NCI-H82 treated with DMSO at 0.1 percent for 48 hours (cell line): ENCODE results near the gene DPYD.
A peak's percentile ranks its signal among the peaks of the same experiment; 100 is the strongest.

ENCODE experiments used
- DNase-seq: peaks from one replicate; lab custom pipeline; 2025; ENCODE audit not compliant: unreplicated experiment; lab: John Stamatoyannopoulos, UW

The DPYD gene

DNA sequence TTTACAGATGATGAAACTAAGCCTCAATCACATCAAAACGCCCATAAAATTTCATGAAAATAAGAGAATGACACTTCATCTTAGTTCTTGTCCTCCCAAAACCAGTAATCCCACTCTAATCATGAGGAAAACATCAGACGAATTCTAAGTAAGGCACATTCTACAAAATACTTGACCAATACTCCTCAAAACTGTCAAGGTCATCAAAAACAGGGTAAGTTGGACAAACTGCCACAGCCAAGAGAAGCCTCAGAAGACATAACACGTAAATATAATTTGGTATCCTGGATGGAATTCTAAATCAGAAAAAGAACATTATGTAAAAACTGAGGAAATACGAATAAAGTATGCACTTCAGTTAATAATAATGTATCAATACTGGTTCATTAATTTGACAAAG, 128.2 kb downstream of the DPYD start:
- no peak for DNase-seq

DNA sequence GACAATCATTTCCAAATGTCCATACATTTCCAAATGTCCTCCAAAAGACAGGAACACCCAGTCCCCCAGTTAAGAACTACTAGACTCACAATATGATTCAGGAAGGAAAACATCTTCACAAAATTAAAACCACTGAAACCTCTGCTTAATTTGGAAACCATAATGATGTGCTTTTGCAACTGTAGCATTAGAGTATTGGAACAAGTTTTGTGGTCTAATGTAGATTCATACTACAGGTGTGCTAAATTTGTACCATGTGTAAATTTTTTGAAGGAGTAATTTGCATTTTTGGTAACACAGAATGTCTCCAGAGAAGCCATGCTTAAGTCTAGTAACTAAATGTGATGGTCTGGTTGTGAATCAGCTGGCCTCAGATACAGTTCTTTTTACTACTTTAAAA, 129.6 kb downstream of the DPYD start:
- no peak for DNase-seq

DNA sequence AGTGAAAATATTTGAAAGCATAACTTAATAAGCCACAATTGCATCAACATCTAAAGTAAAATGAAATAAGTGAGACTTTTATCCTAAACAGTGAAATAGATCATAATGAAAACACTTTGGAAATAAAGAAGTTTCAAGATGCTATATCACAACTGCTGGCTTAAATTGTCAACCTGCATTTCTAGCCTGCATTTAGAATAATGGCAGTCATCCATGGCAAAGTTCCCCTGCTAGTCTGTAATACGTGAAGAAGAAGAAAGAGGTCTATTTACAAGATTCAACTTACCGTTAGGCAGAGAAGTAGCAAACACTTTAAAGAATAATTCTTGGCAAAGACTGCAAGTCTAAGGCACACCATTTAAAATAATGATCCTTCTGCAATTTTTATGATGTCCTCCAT, 133.6 kb downstream of the DPYD start:
- DNase-seq, result no peak

DNA sequence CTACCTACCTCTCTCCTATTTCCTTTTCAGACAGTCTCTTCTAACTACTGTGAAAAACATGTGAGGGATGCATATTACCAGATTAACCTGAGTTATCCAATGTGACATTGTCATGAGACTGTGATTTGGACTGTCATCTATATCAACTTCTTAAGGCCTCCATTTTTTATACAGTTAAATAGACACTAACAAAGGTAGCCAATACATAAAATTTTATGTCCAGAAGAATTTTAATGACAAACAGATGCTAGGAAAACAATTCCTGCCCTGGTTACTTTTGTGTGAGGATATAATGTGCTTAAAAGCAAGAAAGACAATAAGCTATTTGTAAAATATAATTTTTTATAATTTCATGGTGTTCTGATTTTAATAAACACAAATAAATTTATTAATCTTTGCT, 136.2 kb downstream of the DPYD start:
- no peak for DNase-seq

DNA sequence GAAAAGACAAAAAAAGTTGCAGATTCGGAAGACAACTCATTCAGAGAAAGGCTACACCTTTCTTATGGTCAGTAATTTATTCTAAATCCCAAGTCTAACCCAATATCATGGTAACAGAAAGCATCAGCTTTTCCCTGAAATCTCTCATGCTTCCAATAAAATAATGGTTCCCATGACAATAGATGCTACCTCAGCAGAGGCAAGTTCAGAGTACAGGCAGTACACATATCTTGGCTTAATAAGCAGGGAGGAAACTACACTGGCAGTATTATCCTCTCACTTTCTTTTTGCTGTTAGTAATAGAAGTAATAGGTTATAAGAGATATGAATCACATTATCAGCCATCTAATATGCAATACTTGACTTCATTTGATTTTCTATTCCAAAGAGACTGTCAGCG, 137.1 kb downstream of the DPYD start:
- no peak for DNase-seq

DNA sequence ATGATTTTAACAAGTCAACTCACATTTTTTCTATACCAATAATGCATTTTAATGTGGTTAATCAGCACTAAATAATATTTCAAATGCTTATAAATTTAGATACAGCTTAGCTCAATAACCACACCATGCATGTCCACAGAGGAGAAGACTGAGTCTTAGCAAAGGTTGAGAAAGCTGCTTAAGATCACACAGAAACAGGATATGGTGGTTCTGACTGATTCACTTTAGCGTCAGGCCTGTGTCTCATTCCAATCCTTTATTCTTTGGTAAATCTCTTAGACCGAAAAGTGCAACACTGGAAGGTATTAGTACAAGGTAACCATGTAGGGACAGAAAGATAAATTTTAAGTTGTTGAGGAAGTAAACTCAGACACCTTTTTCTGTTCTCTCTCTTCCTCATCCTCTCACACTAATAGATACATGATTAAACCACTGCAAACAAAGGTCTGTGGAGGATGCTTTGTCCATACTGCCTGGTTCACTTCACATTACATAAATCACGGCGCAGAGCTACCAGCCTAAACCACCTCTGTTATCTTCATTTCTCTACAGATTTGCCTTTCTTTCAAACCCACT, 139.0 kb downstream of the DPYD start:
- DNase-seq, result no peak

DNA sequence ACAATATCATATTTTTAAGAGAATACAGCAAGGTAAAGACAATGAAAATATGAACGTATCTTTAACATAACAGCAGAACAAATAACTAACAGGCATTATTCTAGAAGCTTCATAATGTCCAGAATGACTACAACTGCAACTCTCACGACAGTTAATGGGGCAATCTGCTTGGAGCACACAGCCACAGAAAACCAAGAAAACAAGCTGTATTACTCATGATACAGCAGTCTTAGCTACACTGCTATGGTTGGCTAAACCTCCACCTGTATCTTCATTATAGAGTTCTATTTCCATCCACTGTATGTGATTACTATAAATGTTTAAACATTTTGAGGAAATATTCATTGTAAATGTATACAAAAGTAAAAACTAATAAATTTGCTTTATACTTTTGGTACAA, 139.9 kb downstream of the DPYD start:
- DNase-seq, result no peak

DNA sequence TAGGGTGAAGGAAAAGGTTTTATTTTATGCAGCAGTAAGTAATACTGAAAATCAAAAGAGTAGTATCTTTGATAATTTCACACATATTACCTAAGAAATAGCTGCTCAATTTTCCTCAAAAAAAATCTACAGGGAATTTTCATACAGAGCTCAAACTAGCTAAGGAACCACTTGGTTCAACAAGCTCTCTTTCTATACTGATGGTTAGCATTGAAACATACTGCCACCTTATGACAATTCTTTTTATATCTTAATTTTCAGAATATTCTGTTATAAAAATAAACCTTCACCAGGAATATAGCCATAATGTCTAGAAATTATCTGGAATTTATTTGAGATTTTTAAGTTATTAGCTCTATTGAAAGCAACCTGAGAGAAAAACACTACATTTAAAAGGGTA, 142.1 kb downstream of the DPYD start:
- no peak for DNase-seq

DNA sequence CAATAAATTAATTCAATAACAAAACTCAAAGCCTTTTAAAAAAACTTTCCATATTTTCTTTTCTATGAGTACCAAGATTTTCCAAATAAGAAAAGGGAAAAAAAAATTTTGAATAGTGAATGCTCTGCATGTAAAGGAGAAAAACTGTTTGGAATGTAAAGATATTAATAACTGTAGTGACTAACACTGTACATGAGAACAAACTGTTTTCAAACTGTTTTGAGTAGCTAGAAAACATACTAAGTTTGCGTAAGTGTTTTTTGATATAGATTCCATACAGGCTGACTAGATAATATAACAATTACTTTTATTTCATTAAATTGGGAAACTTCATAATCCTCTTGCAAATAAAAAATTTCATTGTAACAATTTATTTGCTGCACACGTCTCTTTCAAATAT, 150.5 kb downstream of the DPYD start:
- DNase-seq, result no peak

DNA sequence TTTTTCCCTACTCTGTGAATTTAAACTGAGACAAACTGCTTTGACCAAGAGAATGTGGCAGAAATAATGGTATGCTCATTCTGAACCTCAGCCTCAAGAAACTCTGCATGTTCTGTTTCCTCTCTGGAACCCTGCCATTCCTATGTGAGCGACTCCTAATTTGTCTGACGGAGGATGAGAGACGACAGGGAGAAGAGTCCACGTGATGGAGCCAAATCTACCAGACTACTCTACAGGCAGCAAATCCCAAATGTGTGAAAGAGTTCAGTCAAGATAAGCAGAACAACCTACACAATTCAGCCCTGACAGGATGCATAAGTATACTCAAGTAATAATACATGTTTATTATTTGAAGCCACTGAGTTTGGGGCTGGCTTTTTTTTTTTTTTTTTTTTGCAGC, 153.5 kb downstream of the DPYD start:
- DNase-seq, result no peak

DNA sequence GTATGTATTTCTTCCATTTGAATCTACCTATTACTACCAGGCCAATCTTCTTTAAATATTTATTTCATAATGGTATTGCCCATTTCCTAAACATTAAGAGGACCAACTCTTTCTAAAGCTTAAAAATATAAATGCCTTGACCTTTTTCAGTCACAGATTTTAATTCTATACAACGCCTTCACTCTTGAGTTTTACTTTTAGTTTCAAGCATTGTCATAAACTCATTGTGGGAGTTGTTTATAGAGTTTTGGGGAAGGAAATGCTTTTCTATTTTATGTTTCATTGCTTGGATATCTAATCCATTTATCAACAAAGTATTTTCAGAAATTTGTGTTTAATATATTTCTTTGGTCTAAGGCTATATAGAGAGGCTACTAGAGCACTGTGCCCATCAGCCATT, 155.8 kb downstream of the DPYD start:
- no peak for DNase-seq

DNA sequence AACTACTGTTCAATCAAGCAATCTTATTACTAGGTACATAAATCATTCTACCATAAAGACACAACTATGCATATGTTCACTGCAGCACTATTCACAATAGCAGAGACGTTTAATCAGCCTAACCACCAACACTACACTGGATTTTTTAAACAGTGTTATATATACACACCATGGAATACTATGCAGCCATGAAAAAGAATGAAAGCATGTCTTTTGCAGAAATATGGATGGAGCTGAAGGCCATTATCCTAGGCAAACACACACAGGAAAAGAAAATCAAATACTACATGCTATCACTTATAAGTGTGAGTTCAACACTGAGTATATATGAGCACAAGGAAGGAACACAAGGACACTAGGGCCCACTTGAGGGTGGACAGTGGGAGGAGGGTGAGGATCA, 159.2 kb downstream of the DPYD start:
- DNase-seq, result no peak

DNA sequence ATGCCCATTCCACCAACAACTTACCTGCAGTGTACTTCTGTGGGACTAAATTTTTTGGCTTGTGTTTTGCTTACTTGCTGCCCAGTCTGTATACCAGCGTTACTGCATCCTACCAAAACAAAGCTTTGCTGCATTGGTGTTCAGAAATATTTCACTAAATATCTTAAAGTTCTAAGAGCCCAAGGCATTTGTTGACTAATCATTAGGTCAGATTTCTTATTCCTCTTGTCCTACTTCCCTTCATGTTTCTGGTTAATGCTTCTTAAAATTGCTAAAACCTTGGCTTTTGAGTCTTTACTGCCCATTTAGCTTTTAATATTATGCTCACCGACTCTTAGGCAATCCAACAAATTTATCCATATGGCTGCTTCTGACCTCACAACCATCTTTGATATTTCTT, 161.8 kb downstream of the DPYD start:
- DNase-seq, result no peak

DNA sequence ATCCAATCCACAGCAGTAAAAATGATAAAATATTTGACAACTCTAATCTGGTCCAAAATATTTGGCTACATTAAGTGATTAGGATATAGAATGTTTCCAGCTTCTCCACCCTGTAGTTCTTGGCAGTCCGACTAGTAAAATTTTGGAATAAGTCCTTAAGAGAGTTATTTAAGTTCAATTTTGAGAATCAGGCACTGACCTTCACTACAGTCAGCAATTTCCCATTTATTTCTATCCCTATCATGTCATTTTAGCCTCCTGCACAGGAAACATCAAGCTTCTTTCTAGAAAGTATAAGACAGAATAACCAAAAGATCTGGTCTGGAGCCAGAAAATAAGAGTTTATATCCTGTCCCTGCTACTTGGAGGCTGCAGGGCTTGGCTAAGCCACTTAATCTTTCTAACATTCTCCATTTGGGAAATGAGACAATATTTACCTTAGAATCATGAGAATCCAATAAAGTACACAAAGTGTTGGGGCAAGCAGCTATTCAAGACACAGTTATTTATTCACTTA, 162.2 kb downstream of the DPYD start:
- no peak for DNase-seq

DNA sequence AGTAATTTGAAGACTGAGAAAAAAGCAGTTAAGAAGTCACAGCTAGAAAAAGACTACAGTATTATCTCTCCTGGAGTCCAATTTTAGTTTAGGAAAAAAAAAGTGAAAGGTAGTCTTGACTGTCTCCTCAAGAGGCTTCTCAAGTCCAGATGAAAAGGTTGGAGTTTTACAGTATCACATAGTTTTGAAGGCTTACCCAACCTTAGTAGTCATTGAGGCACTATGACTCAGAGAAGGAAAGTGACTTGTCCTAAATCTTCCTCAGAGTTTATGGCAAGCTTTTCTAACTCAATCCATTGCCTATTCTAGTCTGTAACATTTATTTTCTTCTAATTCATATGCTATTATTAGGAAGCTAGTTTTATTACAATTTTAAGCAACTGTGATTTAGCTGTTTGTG, 174.9 kb downstream of the DPYD start:
- DNase-seq, result no peak

DNA sequence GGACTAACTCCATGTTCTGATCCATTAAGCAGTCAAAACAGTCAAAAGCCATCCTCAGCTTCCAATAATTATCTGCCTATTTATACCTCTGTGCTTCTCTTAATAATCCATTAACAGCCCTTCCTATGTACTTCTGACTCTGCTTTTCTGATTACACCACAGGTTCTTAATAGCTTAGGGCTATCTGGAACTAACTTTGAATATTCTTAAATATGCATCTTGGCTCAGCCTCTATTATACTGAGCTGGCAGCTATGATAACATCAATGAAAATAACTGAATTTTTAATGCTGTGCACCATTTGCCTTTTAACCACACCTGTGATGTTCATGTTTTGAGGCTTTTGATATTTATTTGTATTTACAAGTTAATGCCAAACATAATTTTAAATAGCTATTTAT, 175.9 kb downstream of the DPYD start:
- DNase-seq, result no peak

DNA sequence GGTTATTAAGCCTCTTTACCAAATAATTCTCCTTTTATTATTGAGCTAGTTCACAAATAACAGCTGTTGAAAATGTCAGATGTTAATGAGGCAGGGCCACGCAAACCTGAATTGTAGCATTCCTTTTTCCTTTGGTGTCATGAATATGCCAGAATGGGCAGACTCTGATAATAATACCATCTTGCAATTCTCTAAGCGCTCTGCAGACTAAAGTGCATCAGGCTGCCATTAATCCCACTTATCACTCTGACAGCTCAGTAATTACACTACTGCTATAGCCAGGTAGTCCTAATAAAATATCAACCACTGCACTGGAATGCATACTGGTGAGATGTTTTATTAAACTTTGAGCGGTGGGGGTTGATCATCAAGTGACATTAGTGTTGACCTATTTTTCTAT, 177.7 kb downstream of the DPYD start:
- DNase-seq, result peak; percentile 42

DNA sequence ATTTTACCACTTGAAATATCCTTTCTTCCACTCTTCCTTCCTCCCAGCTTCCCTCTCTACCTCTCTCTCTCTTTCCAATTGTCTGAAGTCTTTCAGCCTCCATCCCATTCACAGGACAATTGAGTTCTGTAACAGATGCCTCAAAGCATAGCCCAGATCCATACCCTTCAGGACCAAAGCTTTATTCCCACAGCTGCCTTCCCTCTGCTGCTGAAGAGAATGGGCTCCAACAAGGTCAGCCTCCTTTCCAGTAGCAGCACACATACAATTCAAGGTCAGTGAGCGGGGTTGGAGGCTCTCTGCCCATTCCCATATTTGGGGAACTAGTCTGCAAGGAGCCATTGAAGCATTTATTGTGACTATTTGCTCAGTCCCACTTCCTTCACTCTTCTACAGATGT, 179.9 kb downstream of the DPYD start:
- no peak for DNase-seq

DNA sequence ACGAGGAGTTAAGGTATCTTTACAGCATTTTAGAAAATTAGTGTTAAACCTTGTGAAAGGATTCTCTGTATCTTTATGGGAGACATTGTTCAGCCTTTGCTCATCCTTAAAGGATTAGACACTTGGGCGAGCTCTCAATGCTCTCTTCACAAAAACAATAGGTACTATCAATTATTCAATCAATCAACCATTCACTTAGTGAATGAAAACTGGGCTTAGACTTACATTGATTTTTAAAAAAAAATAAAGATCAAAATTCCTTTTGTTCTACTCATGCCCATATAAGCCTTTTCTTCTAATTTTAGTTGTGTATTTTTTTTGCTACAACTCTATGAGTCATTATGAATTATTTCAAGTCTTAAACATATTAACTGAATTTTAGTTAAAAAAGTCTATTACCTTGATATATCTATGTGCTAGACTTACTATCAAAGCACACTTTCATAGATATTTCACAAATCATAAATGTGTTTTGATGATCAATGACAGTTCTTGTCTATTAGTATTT, 181.2 kb downstream of the DPYD start:
- DNase-seq, result no peak

DNA sequence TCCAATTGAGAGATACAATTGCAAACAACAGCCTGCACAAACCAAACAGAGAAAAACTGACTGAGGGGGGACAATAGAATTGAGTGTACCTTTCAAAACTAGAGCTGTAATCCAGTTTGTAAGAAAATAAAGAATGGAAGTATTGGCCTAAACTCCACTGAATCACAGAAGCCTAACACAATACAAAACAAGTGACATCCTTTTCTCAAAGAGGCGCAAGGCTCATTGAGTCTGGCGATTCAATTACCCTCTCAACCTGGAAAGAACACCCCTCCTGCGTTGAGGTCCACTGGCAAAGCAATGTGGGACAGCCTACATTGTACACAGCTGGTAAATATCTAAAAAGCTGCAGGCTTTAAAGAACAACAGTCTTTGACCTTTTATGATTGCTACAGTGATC, 182.6 kb downstream of the DPYD start:
- DNase-seq, result no peak

DNA sequence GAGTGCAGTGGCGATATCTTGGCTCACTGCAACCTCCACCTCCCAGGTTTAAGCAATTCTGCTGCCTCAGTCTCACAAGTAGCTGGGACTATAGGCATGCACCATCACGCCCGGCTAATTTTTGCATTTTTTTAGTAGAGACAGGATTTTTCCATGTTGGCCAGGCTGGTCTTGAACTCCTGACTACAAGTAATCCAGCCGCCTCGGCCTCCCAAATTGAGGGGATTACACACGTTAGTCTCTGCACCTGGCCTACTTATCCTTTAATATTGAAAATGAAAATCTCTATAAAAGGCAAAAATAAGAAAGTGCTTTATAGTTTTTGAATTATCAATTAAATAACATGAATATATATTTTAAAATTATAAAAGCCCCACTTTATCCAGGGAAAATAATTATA, 190.6 kb downstream of the DPYD start:
- DNase-seq, result no peak

DNA sequence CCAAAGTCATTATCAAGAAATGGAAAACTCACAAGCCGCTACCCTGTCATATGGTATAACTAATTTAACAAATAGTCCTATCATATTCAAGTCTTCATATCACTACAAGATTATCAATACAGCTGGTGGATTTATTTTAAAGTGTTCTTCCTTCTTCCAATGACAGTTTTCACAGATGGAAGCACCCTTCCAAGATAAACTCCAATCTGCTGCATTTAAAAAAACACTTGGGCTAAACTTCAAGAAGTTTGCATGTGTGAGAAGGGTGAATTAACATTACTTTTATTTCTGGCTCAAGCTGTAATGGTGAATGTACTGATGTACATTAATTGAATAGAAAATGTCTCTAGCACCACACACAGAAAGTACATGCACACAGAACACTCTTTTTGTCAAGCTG, 192.4 kb downstream of the DPYD start:
- no peak for DNase-seq

DNA sequence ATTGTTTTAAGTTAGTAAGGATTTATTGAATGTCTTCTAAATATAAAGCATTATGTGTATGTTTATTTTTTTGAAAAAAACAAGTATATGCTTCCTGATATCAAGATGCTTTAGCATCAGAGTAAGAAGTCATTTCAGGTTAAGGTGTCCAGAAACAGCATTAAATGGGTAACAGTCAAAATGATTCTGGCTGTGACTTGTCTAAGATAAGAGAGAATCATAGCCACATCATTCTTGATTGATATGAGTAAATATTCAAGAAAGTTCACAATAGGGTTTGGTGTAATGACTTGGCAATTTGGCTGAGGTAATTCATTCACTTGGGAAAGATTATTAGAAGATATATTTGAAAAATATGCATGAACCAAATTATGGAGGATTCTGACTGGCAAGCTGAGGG, 193.8 kb downstream of the DPYD start:
- no peak for DNase-seq

DNA sequence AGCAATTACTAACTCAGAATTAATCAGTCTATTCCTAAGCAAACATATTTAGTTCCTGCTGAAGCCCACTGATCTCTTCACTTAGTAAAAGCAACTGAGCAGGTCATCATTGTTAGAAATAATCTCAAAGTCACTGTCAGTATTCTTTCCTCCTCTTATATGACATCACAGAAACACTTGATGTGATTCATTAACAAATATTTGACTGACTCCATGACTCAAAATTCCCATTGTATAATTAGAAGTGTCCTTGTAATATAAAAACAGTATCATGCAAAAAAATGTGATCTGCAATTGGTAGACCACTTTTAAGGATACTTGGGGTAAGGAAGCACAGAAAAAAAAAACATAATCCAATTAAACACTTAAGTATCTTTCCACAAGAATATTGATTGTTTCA, 194.4 kb downstream of the DPYD start:
- peak; percentile 46 for DNase-seq
